SH-SY5Y (cell line): ENCODE data around the gene STK17B.

Source experiments
- GATA2 ChIP-seq: IDR thresholded peaks from 2 replicates; pipeline ENCODE4 v1.6.1; 2011; ENCODE audit warnings: mild to moderate bottlenecking, low read depth, low read length
- GATA3 ChIP-seq: IDR thresholded peaks from 2 replicates; pipeline ENCODE4 v1.6.1; 2011; ENCODE audit warnings: low read depth, mild to moderate bottlenecking, low read length, moderate library complexity

Gene STK17B

GRCh38 chr2:196149948-196150347 is 21.4 kb downstream of the STK17B start:
- TF ChIP-seq GATA3 (no peak), GATA2 (no peak)

GRCh38 chr2:196148736-196149135 is 22.6 kb downstream of the STK17B start:
- TF ChIP-seq GATA3 (no peak), GATA2 (no peak)

GRCh38 chr2:196145256-196145655 is 26.1 kb downstream of the STK17B start:
- TF ChIP-seq GATA2 (no peak), GATA3 (no peak)

- TF ChIP-seq GATA2 (no peak), GATA3 (no peak)
These were observed 26.8 kb downstream of the STK17B start for GRCh38 chr2:196144513-196145126.

- TF ChIP-seq GATA3 (no peak), GATA2 (no peak)
These were observed 27.6 kb downstream of the STK17B start for GRCh38 chr2:196143730-196144131.

GRCh38 chr2:196142825-196143224 is 28.6 kb downstream of the STK17B start:
- TF ChIP-seq GATA3 = no peak
- no peak for TF ChIP-seq GATA2

GRCh38 chr2:196140213-196140612 is 31.2 kb downstream of the STK17B start:
- TF ChIP-seq GATA2 (no peak), GATA3 (no peak)

GRCh38 chr2:196137271-196137670 is 34.1 kb downstream of the STK17B start:
- no peak for TF ChIP-seq GATA3
- TF ChIP-seq GATA2 = no peak

- TF ChIP-seq GATA3 (no peak), GATA2 (no peak)
These were observed 35.2 kb downstream of the STK17B start for GRCh38 chr2:196136151-196136550.

- no peak for TF ChIP-seq GATA3
- TF ChIP-seq GATA2 = no peak
These were observed 39.1 kb downstream of the STK17B start for GRCh38 chr2:196131949-196132925.

GRCh38 chr2:196131384-196131937 is 39.9 kb downstream of the STK17B start:
- TF ChIP-seq GATA3 = no peak
- TF ChIP-seq GATA2 = no peak

GRCh38 chr2:196130039-196130825 is 41.1 kb downstream of the STK17B start:
- TF ChIP-seq GATA3 (no peak), GATA2 (no peak)

- TF ChIP-seq GATA2 (no peak), GATA3 (no peak)
These were observed 42.6 kb downstream of the STK17B start for GRCh38 chr2:196128749-196129148.

- TF ChIP-seq GATA2 (no peak), GATA3 (no peak)
These were observed 45.8 kb downstream of the STK17B start for GRCh38 chr2:196125596-196125995.
